OCI-LY3 (cell line): ENCODE results near the gene TMED7.

Experiments used
- CTCF ChIP-seq: fragments of 200-600, 300-600 bp; sonication (generic); IDR thresholded peaks from 2 replicates; pipeline ENCODE4 v1.5.1; 2014; ENCODE audit warnings: antibody characterized with exemption, low read length, low read depth
- EZH2phosphoT487 ChIP-seq: fragments of 200-600 bp; shearing (Covaris generic); IDR thresholded peaks from 2 replicates; pipeline ENCODE4 v1.6.1; 2018; ENCODE audit warnings: antibody characterized with exemption, mixed run types, low read depth

- TF ChIP-seq CTCF (no peak), EZH2phosphoT487 (no peak)
Measured at GRCh38 chr5:115673596-115673995, 47.8 kb upstream of the TMED7 start.
